ENCODE data around the gene CCDC85B. TPM values are rescaled to one million over a fixed set of nuclear protein-coding genes. Genes with fewer than 3 reads are reported as not detected.

CCDC85B gene
- polyA plus RNA-seq, 1 experiment: 33.4 TPM

DNA sequence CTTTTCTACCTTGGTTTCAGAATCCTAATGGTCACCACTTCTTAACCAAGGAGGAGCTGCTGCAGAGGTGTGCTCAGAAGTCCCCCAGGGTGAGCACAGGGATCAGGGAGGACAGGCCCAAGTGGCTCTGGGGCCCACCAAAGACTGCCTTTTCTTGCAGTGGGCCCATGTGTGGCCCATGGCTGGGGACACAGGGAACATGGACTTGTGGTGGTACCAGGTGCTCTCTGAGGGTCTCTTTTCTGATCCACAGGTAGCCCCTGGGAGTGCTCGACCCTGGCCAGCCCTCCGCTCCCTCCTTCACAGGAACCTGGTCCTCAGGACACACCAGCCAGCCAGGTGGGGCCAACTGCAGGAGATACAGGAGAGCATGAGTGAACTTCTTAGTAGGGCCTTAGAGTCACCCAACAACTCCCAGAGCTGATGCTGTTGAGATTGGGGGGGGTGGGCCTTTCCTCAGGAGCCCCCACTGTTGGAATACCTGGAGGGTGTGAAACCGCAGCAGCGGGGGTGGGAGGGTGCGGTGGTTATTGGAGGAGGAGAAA, 28.2 kb upstream of the CCDC85B start:
- Histone ChIP-seq H3K4me3 (ENCODE audit: low read depth, low read length) (no peak overlapping the region), H3K27me3 (ENCODE audit: control insufficient read depth, insufficient read depth, low read length) (no peaks in the 10 kb centered on the region), H3K36me3 (ENCODE audit: control insufficient read depth, insufficient read depth, low read length) (peaks cover 36% of the 10 kb centered on the region)
- no peak for DNase-seq (ENCODE audit: low read depth)
- TF ChIP-seq, protein P1, sequence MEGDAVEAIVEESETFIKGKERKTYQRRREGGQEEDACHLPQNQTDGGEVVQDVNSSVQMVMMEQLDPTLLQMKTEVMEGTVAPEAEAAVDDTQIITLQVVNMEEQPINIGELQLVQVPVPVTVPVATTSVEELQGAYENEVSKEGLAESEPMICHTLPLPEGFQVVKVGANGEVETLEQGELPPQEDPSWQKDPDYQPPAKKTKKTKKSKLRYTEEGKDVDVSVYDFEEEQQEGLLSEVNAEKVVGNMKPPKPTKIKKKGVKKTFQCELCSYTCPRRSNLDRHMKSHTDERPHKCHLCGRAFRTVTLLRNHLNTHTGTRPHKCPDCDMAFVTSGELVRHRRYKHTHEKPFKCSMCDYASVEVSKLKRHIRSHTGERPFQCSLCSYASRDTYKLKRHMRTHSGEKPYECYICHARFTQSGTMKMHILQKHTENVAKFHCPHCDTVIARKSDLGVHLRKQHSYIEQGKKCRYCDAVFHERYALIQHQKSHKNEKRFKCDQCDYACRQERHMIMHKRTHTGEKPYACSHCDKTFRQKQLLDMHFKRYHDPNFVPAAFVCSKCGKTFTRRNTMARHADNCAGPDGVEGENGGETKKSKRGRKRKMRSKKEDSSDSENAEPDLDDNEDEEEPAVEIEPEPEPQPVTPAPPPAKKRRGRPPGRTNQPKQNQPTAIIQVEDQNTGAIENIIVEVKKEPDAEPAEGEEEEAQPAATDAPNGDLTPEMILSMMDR (IDR thresholded peaks at IDR 0.05; ENCODE audit: insufficient read depth, low read depth, low read length): no peak
- CTCF ChIA-PET: interaction anchor here (1.4 to 4.5 kb wide), 4 partner anchors 9 to 150 kb away, joined by 4 to 70 read pairs (median 24); partner anchors contain the start of genes CCDC85B, EFEMP2, FIBP and KAT5
- POLR2A ChIA-PET: no interaction called here

DNA sequence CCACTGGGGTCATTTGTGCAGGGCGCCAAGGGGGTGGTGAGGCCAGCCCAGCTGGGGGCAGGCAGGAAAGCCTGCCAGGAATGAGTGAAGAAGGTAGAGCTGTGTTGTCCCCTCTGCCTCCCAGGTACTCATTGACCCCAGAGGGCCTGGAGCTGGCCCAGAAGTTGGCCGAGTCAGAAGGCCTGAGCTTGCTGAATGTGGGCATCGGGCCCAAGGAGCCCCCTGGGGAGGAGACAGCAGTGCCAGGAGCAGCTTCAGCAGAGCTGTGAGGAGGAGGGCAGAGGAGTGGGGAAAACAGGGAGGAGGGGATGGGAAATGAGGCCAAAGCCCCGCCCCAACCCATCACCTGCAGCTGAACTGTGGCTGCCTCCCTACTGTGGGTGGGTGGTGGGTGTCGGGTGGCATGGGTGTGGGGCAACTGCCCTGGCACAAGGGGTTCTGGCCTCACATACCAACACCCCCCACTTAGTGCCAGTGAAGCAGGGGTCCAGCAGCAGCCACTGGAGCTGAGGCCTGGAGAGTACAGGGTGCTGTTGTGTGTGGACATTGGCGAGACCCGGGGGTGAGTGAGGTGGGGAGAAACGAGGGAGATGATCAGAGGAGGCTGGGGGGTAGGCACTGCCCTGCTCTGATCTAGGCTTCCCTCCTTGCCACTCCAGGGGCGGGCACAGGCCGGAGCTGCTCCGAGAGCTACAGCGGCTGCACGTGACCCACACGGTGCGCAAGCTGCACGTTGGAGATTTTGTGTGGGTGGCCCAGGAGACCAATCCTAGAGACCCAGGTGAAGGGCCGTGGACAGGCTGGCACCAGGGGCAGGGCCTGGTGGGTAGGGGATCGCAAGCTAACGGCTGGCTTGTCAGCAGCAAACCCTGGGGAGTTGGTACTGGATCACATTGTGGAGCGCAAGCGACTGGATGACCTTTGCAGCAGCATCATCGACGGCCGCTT, 27.3 kb upstream of the CCDC85B start:
- peaks cover 41% of the 10 kb centered on the region for H3K36me3 ChIP-seq (ENCODE audit: control insufficient read depth, insufficient read depth, low read length)
- no peak for DNase-seq (ENCODE audit: low read depth)
- TF ChIP-seq, protein P1 (IDR thresholded peaks at IDR 0.05; ENCODE audit: insufficient read depth, low read depth, low read length): no peak
- H3K27me3 ChIP-seq (ENCODE audit: control insufficient read depth, insufficient read depth, low read length): no peaks in the 10 kb centered on the region
- H3K4me3 ChIP-seq (ENCODE audit: low read depth, low read length): no peak overlapping the region
- CTCF ChIA-PET: interaction anchor here (1.4 to 1.8 kb wide), 2 partner anchors 22 to 151 kb away, joined by 4 read pairs; partner anchors contain the start of gene KAT5
- POLR2A ChIA-PET: no interaction called here

DNA sequence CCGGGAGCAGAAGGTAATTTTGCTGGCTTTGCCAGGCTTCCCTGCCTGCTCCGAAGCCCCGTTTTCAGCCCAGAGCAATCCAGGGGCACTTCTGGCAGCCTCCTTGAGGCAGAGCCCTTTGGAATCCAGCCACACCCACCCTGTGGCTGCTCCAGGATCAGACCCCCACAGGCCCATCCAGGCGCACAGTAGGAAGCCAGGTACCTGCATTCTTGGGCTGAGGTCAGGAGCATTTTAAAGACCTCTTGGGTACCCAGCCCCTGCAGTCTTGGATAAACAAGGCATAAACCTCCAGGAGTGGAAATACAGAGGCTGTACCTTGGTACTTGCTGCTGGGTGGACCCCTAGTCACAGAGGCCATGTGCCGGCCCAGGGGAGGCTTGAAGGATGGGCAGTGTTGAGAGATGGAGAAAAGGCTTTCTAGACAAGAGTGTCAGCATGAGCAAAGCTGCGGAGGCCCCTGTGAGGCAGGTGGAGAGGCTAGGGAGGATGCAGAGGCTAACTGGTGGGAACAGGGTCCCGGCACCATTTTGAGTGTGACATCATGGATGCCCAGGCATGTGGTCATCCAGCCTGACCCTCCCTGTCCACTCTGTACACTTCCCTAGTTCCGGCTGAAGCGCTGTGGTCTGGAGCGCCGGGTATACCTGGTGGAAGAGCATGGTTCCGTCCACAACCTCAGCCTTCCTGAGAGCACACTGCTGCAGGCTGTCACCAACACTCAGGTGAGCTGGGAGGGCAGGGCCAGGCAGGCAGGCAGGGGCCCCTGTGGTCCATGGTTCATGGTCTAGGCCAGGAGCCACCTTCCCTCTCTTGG, 26.4 kb upstream of the CCDC85B start:
- POLR2A ChIA-PET: no interaction called here
- no peaks in the 10 kb centered on the region for H3K27me3 ChIP-seq (ENCODE audit: control insufficient read depth, insufficient read depth, low read length)
- CTCF ChIA-PET: interaction anchor here (1.4 to 1.8 kb wide), 2 partner anchors 21 to 152 kb away, joined by 4 read pairs; partner anchors contain the start of gene KAT5
- no peak for DNase-seq (ENCODE audit: low read depth)
- TF ChIP-seq, protein P1 (IDR thresholded peaks at IDR 0.05; ENCODE audit: insufficient read depth, low read depth, low read length): no peak
- H3K36me3 ChIP-seq (ENCODE audit: control insufficient read depth, insufficient read depth, low read length): peaks cover 45% of the 10 kb centered on the region
- no peak overlapping the region for H3K4me3 ChIP-seq (ENCODE audit: low read depth, low read length)

DNA sequence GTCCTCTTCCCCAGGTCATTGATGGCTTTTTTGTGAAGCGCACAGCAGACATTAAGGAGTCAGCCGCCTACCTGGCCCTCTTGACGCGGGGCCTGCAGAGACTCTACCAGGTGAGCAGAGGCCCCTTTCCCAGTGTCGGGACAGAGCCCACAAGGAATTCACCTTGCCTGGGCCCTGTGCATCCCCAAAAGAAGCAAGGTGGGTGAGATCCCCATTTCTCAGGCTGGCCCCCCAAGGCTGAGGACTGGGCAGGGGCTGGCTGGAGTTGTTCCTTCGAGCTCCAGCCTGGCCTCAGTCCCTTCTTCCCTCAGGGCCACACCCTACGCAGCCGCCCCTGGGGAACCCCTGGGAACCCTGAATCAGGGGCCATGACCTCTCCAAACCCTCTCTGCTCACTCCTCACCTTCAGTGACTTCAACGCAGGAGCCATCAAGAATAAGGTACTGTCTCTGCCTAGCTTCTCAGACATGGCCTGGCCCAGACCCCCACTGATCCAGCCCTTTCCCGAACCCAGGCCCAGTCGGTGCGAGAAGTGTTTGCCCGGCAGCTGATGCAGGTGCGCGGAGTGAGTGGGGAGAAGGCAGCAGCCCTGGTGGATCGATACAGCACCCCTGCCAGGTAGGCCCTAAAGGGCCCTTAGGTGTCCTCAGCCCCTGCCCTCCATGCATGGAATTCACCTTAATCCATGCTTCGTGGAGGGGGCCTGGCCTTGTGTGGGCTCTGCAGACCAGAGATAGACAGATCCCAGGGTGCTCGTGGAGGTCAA, 25.6 kb upstream of the CCDC85B start:
- Histone ChIP-seq H3K27me3 (ENCODE audit: control insufficient read depth, insufficient read depth, low read length) (no peaks in the 10 kb centered on the region), H3K36me3 (ENCODE audit: control insufficient read depth, insufficient read depth, low read length) (peaks cover 52% of the 10 kb centered on the region), H3K4me3 (ENCODE audit: low read depth, low read length) (no peak overlapping the region)
- CTCF ChIA-PET: no interaction called here
- DNase-seq (ENCODE audit: low read depth): no peak
- TF ChIP-seq, protein P1 (IDR thresholded peaks at IDR 0.05; ENCODE audit: insufficient read depth, low read depth, low read length): no peak
- POLR2A ChIA-PET: no interaction called here
